Left lung (tissue), 10 donors: ENCODE results near the gene SSBP2. TPM values are rescaled to one million over a fixed set of nuclear protein-coding genes. Genes with fewer than 3 reads are reported as not detected.

Experiments
- ATAC-seq: fragments of 200-7000 bp; cut with Tn5 transposase; one replicate; pipeline ENCODE4 v1.9.1; 2020; ENCODE audit warnings: moderate library complexity
- DNase-seq, 4 donors: peaks; one replicate each; pipeline ENCODE4 v3.0.0-alpha.2; 2013 to 2020
- H3K27ac ChIP-seq, 2 donors: fragments of 200-600 bp; sonication (generic) in 1 of 2; one replicate each; pipeline versions ENCODE4 v1.5.0 to v1.8.0; 2020 to 2021
- H3K27me3 ChIP-seq, 2 donors: fragments of 200-600 bp; sonication (generic) in 1 of 2; one replicate each; pipeline versions ENCODE4 v1.5.0 to v1.8.0; 2020 to 2021
- H3K36me3 ChIP-seq, 2 donors: fragments of 200-600 bp; sonication (generic) in 1 of 2; one replicate each; pipeline versions ENCODE4 v1.5.0 to v1.8.0; 2020 to 2021
- H3K4me1 ChIP-seq, 2 donors: fragments of 200-600 bp; one replicate each; pipeline ENCODE4 v1.8.0; 2021
- H3K4me3 ChIP-seq, 2 donors: fragments of 200-600 bp; sonication (generic) in 1 of 2; one replicate each; pipeline versions ENCODE4 v1.5.0 to v1.8.0; 2020 to 2021; ENCODE audit warnings: mild to moderate bottlenecking in 1 of 2
- H3K9me3 ChIP-seq, 2 donors: fragments of 200-600 bp; sonication (generic) in 1 of 2; one replicate each; pipeline versions ENCODE4 v1.5.0 to v1.8.0; 2020 to 2021
- CTCF ChIP-seq, 2 donors: fragments of 200-600 bp; sonication (generic) in 1 of 2; IDR thresholded peaks; one replicate each; pipeline versions ENCODE4 v1.5.0 to v1.8.0; 2021; ENCODE audit warnings: antibody characterized with exemption in 2 of 2
- intact Hi-C, 2 donors: fragments of 100-400 bp; cut with DNase I; formaldehyde crosslinking; loops; one replicate each; pipeline versions ENCODE4 v1.11.2 to v1.14.2; 2022
- polyA plus RNA-seq, 6 donors: library from polyadenylated mRNA; unstranded; fragments of 120-200 nt; gene quantifications; one replicate each; pipeline ENCODE4 v1.2.1, GENCODE V29; 2013; ENCODE audit not compliant: insufficient read length in 6 of 6
- total RNA-seq, 2 donors: library from RNA; stranded (reverse); fragmentation: NEBNext Ultra II Directional; extraction: Animal tissue kit (Norgen Biotek cat#: 25700); gene quantifications; one replicate each; pipeline ENCODE4 v1.2.1, GENCODE V29; 2021
- donor health status: DM: no; HTN: yes; CAD: no.
- donor health status: DM: no; HTN: no; CAD: no.

Gene SSBP2
- total and polyA plus RNA-seq, 8 donors: 31.6 to 103 (median 74.8) TPM

DNA sequence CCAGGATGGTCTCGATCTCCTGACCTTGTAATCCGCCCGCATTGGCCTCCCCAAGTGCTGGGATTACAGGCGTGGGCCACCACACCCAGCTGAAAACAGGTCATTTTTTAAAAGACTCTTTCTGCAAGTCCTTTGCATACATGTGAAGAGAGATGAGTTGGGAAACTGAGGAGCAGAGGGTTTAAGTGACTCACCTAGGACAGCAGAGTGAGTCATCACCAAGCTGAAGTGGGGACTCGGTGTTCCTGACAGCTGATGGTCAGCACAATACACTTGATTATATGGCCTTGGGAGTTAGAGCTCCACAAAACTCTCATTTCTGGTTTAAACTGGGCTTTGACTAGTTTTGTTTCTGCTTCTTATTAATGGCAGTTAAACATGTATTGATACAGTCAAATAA, 38.1 kb upstream of the SSBP2 start:
- intact Hi-C loops: loop anchor here in 1 of 2 donors (5.0 kb wide), 1 partner anchor 37 kb away; the partner anchor contains the start of gene SSBP2
- H3K9me3 ChIP-seq: no peaks in the 10 kb centered on the region
- H3K27ac ChIP-seq: no peak overlapping the region
- peaks cover 7 to 28% of the 10 kb centered on the region in 2 donors for H3K4me1 ChIP-seq
- H3K27me3 ChIP-seq: no peaks in the 10 kb centered on the region
- H3K36me3 ChIP-seq: no peaks in the 10 kb centered on the region
- no peak overlapping the region for H3K4me3 ChIP-seq
- TF ChIP-seq CTCF (IDR thresholded peaks at IDR 0.05): no peak
- DNase-seq: no peak
- peak; percentile 34 for ATAC-seq

- ATAC-seq: peak; percentile 25
- peaks cover 7 to 28% of the 10 kb centered on the region in 2 donors for H3K4me1 ChIP-seq
- no peaks in the 10 kb centered on the region for H3K36me3 ChIP-seq
- DNase-seq: no peak
- peak overlapping the region in 1 of 2 donors; percentile 44 for H3K27ac ChIP-seq
- H3K27me3 ChIP-seq: no peaks in the 10 kb centered on the region
- TF ChIP-seq CTCF (IDR thresholded peaks at IDR 0.05): no peak
- H3K4me3 ChIP-seq: no peak overlapping the region
- H3K9me3 ChIP-seq: no peaks in the 10 kb centered on the region
- intact Hi-C loops: loop anchor here in 1 of 2 donors (5.0 kb wide), 1 partner anchor 36 kb away; the partner anchor contains the start of gene SSBP2
These were observed 37.4 kb upstream of the SSBP2 start for GRCh38 chr5:81788329-81788728.

DNA sequence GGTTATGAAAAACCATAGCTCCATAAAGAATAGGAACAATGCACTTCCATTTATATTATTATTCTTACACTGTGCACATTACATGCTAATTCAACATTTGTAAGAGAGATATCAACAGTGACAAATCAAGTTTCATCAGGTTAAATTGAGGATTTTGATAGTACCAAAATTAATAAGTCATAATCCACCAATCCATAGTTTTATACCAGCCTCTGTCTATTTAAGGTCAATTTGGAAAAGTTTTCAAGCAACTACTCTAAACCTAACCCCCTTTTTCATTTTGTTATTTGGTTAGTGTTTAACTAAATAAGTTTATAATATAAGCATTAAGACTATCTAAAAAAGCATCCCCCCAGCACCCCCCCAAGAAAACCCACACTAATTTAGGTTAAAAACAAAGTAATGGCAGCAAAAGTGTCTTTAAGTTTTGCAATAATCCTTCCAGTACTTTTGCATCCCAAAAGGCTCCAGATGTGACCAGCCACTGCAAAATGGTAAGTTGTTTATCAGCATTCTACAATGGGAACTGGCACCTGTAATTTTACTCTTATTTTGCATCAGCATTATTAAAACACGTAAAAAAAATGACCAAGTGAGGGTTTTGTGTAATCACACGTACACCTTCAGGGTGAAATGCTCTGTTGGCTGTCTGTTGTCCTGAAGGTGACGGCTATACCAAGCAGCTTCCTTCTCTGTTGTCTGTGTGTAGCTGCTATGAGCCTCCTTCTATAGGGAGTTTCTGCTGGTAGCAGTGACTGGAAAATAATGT, 36.8 kb upstream of the SSBP2 start:
- no peaks in the 10 kb centered on the region for H3K9me3 ChIP-seq
- H3K4me3 ChIP-seq: no peak overlapping the region
- intact Hi-C loops: loop anchor here in 1 of 2 donors (5.0 kb wide), 1 partner anchor 35 kb away; the partner anchor contains the start of gene SSBP2
- DNase-seq (peak in 3 of 4 donors; percentile 51 to 92 (median 89)), ATAC-seq (peak; percentile 74)
- H3K27me3 ChIP-seq: no peaks in the 10 kb centered on the region
- peaks cover 7 to 28% of the 10 kb centered on the region in 2 donors for H3K4me1 ChIP-seq
- peak overlapping the region; percentile 18 to 44 for H3K27ac ChIP-seq
- H3K36me3 ChIP-seq: no peaks in the 10 kb centered on the region
- TF ChIP-seq CTCF (IDR thresholded peaks at IDR 0.05): no peak

DNA sequence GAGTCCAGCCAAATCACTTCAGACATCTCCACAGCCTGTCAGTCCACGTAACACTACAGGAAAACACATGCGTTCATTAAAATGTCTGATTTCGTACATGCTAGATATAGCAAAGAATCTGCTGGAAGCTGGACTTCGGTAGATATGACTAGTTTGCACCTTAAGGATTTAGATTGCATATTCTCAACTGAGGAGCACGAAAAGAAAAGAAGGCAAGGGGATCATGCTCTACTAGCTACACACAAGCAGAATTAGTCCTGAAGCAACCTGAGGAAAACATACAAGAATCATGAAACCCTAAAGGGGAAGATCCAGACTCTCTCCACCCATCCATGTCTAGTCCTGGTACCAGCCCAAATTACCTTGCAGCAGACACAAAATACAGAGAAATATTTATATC, 36.1 kb upstream of the SSBP2 start:
- ATAC-seq: no peak
- Histone ChIP-seq H3K4me1 (peaks cover 7 to 28% of the 10 kb centered on the region in 2 donors), H3K27ac (peak overlapping the region in 1 of 2 donors; percentile 44), H3K9me3 (no peaks in the 10 kb centered on the region), H3K27me3 (no peaks in the 10 kb centered on the region), H3K4me3 (no peak overlapping the region), H3K36me3 (no peaks in the 10 kb centered on the region)
- intact Hi-C loops: loop anchor here in 1 of 2 donors (5.0 kb wide), 1 partner anchor 35 kb away; the partner anchor contains the start of gene SSBP2
- TF ChIP-seq CTCF (IDR thresholded peaks at IDR 0.05): no peak
- DNase-seq: no peak

- H3K27ac ChIP-seq: no peak overlapping the region
- ATAC-seq (no peak), DNase-seq (no peak)
- no peaks in the 10 kb centered on the region for H3K9me3 ChIP-seq
- intact Hi-C loops: loop anchor here in 1 of 2 donors (5.0 kb wide), 1 partner anchor 34 kb away; the partner anchor contains the start of gene SSBP2
- no peaks in the 10 kb centered on the region for H3K36me3 ChIP-seq
- TF ChIP-seq CTCF (IDR thresholded peaks at IDR 0.05): no peak
- H3K4me3 ChIP-seq: no peak overlapping the region
- no peaks in the 10 kb centered on the region for H3K27me3 ChIP-seq
- peaks cover 7 to 28% of the 10 kb centered on the region in 2 donors for H3K4me1 ChIP-seq
These were observed 35.6 kb upstream of the SSBP2 start for GRCh38 chr5:81786496-81786895.
